ENCODE results near the gene NXPH4.

The NXPH4 gene

GRCh38 chr12:57173683-57174082, 42.9 kb upstream of the NXPH4 start:
- Histone ChIP-seq H3K27ac (ENCODE audit: low read depth, low read length) (no peak overlapping the region), H3K27me3 (ENCODE audit: control insufficient read depth in 5 of 5, insufficient read depth in 4 of 5, low read length in 5 of 5) (no peaks in the 10 kb centered on the region), H3K36me3 (ENCODE audit: control insufficient read depth in 5 of 5, insufficient read depth in 5 of 5, low read length in 5 of 5) (peaks cover 3 to 95% (median 89%) of the 10 kb centered on the region in 5 donors), H3K4me1 (ENCODE audit: control insufficient read depth in 5 of 5, insufficient read depth in 5 of 5, low read length in 5 of 5) (peaks cover 0 to 24% (median 10%) of the 10 kb centered on the region in 5 donors), H3K4me3 (ENCODE audit: low read depth in 1 of 5, low read length in 5 of 5) (no peak overlapping the region), H3K9me3 (ENCODE audit: control insufficient read depth in 5 of 5, low read length in 5 of 5) (no peaks in the 10 kb centered on the region), H3K9ac (ENCODE audit: low read length in 5 of 5) (no peak overlapping the region)

GRCh38 chr12:57175428-57176138, 41.0 kb upstream of the NXPH4 start:
- Histone ChIP-seq H3K9ac (ENCODE audit: low read length in 5 of 5) (no peak overlapping the region), H3K4me1 (ENCODE audit: control insufficient read depth in 5 of 5, insufficient read depth in 5 of 5, low read length in 5 of 5) (peaks cover 0 to 26% (median 18%) of the 10 kb centered on the region in 5 donors), H3K4me3 (ENCODE audit: low read depth in 1 of 5, low read length in 5 of 5) (no peak overlapping the region), H3K27me3 (ENCODE audit: control insufficient read depth in 5 of 5, insufficient read depth in 4 of 5, low read length in 5 of 5) (no peaks in the 10 kb centered on the region), H3K36me3 (ENCODE audit: control insufficient read depth in 5 of 5, insufficient read depth in 5 of 5, low read length in 5 of 5) (peaks cover 3 to 96% (median 90%) of the 10 kb centered on the region in 5 donors), H3K9me3 (ENCODE audit: control insufficient read depth in 5 of 5, low read length in 5 of 5) (no peaks in the 10 kb centered on the region), H3K27ac (ENCODE audit: low read depth, low read length) (no peak overlapping the region)

GRCh38 chr12:57176139-57176477, 40.5 kb upstream of the NXPH4 start:
- Histone ChIP-seq H3K27me3 (ENCODE audit: control insufficient read depth in 5 of 5, insufficient read depth in 4 of 5, low read length in 5 of 5) (no peaks in the 10 kb centered on the region), H3K9ac (ENCODE audit: low read length in 5 of 5) (no peak overlapping the region), H3K4me1 (ENCODE audit: control insufficient read depth in 5 of 5, insufficient read depth in 5 of 5, low read length in 5 of 5) (peaks cover 0 to 26% (median 20%) of the 10 kb centered on the region in 5 donors), H3K4me3 (ENCODE audit: low read depth in 1 of 5, low read length in 5 of 5) (no peak overlapping the region), H3K27ac (ENCODE audit: low read depth, low read length) (no peak overlapping the region), H3K36me3 (ENCODE audit: control insufficient read depth in 5 of 5, insufficient read depth in 5 of 5, low read length in 5 of 5) (peaks cover 3 to 96% (median 90%) of the 10 kb centered on the region in 5 donors), H3K9me3 (ENCODE audit: control insufficient read depth in 5 of 5, low read length in 5 of 5) (no peaks in the 10 kb centered on the region)

- Histone ChIP-seq H3K4me1 (ENCODE audit: control insufficient read depth in 5 of 5, insufficient read depth in 5 of 5, low read length in 5 of 5) (peaks cover 0 to 27% (median 17%) of the 10 kb centered on the region in 5 donors), H3K9ac (ENCODE audit: low read length in 5 of 5) (no peak overlapping the region), H3K27ac (ENCODE audit: low read depth, low read length) (no peak overlapping the region), H3K4me3 (ENCODE audit: low read depth in 1 of 5, low read length in 5 of 5) (no peak overlapping the region), H3K9me3 (ENCODE audit: control insufficient read depth in 5 of 5, low read length in 5 of 5) (no peaks in the 10 kb centered on the region), H3K36me3 (ENCODE audit: control insufficient read depth in 5 of 5, insufficient read depth in 5 of 5, low read length in 5 of 5) (peaks cover 3 to 95% (median 89%) of the 10 kb centered on the region in 5 donors), H3K27me3 (ENCODE audit: control insufficient read depth in 5 of 5, insufficient read depth in 4 of 5, low read length in 5 of 5) (no peaks in the 10 kb centered on the region)
These were observed 39.7 kb upstream of the NXPH4 start for GRCh38 chr12:57176846-57177245.

- H3K27me3 ChIP-seq (ENCODE audit: control insufficient read depth in 5 of 5, insufficient read depth in 4 of 5, low read length in 5 of 5): no peaks in the 10 kb centered on the region
- H3K9me3 ChIP-seq (ENCODE audit: control insufficient read depth in 5 of 5, low read length in 5 of 5): no peaks in the 10 kb centered on the region
- H3K4me1 ChIP-seq (ENCODE audit: control insufficient read depth in 5 of 5, insufficient read depth in 5 of 5, low read length in 5 of 5): peaks cover 0 to 32% (median 17%) of the 10 kb centered on the region in 5 donors
- H3K27ac ChIP-seq (ENCODE audit: low read depth, low read length): no peak overlapping the region
- no peak overlapping the region for H3K9ac ChIP-seq (ENCODE audit: low read length in 5 of 5)
- no peak overlapping the region for H3K4me3 ChIP-seq (ENCODE audit: low read depth in 1 of 5, low read length in 5 of 5)
- peaks cover 3 to 97% (median 89%) of the 10 kb centered on the region in 5 donors for H3K36me3 ChIP-seq (ENCODE audit: control insufficient read depth in 5 of 5, insufficient read depth in 5 of 5, low read length in 5 of 5)
These were observed 39.2 kb upstream of the NXPH4 start for GRCh38 chr12:57177354-57177753.

GRCh38 chr12:57178213-57178612, 38.4 kb upstream of the NXPH4 start:
- no peak overlapping the region for H3K27ac ChIP-seq (ENCODE audit: low read depth, low read length)
- H3K4me1 ChIP-seq (ENCODE audit: control insufficient read depth in 5 of 5, insufficient read depth in 5 of 5, low read length in 5 of 5): peaks cover 0 to 33% (median 12%) of the 10 kb centered on the region in 5 donors
- no peak overlapping the region for H3K9ac ChIP-seq (ENCODE audit: low read length in 5 of 5)
- no peak overlapping the region for H3K4me3 ChIP-seq (ENCODE audit: low read depth in 1 of 5, low read length in 5 of 5)
- peaks cover 3 to 95% (median 85%) of the 10 kb centered on the region in 5 donors for H3K36me3 ChIP-seq (ENCODE audit: control insufficient read depth in 5 of 5, insufficient read depth in 5 of 5, low read length in 5 of 5)
- H3K9me3 ChIP-seq (ENCODE audit: control insufficient read depth in 5 of 5, low read length in 5 of 5): no peaks in the 10 kb centered on the region
- H3K27me3 ChIP-seq (ENCODE audit: control insufficient read depth in 5 of 5, insufficient read depth in 4 of 5, low read length in 5 of 5): no peaks in the 10 kb centered on the region

GRCh38 chr12:57179331-57180086, 37.1 kb upstream of the NXPH4 start:
- H3K27ac ChIP-seq (ENCODE audit: low read depth, low read length): no peak overlapping the region
- peaks cover 0 to 33% (median 12%) of the 10 kb centered on the region in 5 donors for H3K4me1 ChIP-seq (ENCODE audit: control insufficient read depth in 5 of 5, insufficient read depth in 5 of 5, low read length in 5 of 5)
- H3K9me3 ChIP-seq (ENCODE audit: control insufficient read depth in 5 of 5, low read length in 5 of 5): no peaks in the 10 kb centered on the region
- H3K4me3 ChIP-seq (ENCODE audit: low read depth in 1 of 5, low read length in 5 of 5): no peak overlapping the region
- peaks cover 3 to 95% (median 86%) of the 10 kb centered on the region in 5 donors for H3K36me3 ChIP-seq (ENCODE audit: control insufficient read depth in 5 of 5, insufficient read depth in 5 of 5, low read length in 5 of 5)
- no peaks in the 10 kb centered on the region for H3K27me3 ChIP-seq (ENCODE audit: control insufficient read depth in 5 of 5, insufficient read depth in 4 of 5, low read length in 5 of 5)
- H3K9ac ChIP-seq (ENCODE audit: low read length in 5 of 5): no peak overlapping the region

GRCh38 chr12:57180321-57180989, 36.1 kb upstream of the NXPH4 start:
- peaks cover 3 to 95% (median 87%) of the 10 kb centered on the region in 5 donors for H3K36me3 ChIP-seq (ENCODE audit: control insufficient read depth in 5 of 5, insufficient read depth in 5 of 5, low read length in 5 of 5)

GRCh38 chr12:57181072-57181471, 35.5 kb upstream of the NXPH4 start:
- no peak overlapping the region for H3K4me3 ChIP-seq (ENCODE audit: low read depth in 1 of 5, low read length in 5 of 5)

More at GRCh38 chr12:57180321-57180989, 36.1 kb upstream of the NXPH4 start:
- Histone ChIP-seq H3K4me3 (ENCODE audit: low read depth in 1 of 5, low read length in 5 of 5) (no peak overlapping the region), H3K9ac (ENCODE audit: low read length in 5 of 5) (peak overlapping the region in 1 of 5 donors; percentile 3), H3K4me1 (ENCODE audit: control insufficient read depth in 5 of 5, insufficient read depth in 5 of 5, low read length in 5 of 5) (peaks cover 0 to 29% (median 12%) of the 10 kb centered on the region in 5 donors), H3K27ac (ENCODE audit: low read depth, low read length) (no peak overlapping the region), H3K27me3 (ENCODE audit: control insufficient read depth in 5 of 5, insufficient read depth in 4 of 5, low read length in 5 of 5) (no peaks in the 10 kb centered on the region), H3K9me3 (ENCODE audit: control insufficient read depth in 5 of 5, low read length in 5 of 5) (no peaks in the 10 kb centered on the region)

More at GRCh38 chr12:57181072-57181471, 35.5 kb upstream of the NXPH4 start:
- H3K27ac ChIP-seq (ENCODE audit: low read depth, low read length): no peak overlapping the region
- peak overlapping the region in 1 of 5 donors; percentile 3 for H3K9ac ChIP-seq (ENCODE audit: low read length in 5 of 5)
- no peaks in the 10 kb centered on the region for H3K9me3 ChIP-seq (ENCODE audit: control insufficient read depth in 5 of 5, low read length in 5 of 5)
- H3K27me3 ChIP-seq (ENCODE audit: control insufficient read depth in 5 of 5, insufficient read depth in 4 of 5, low read length in 5 of 5): no peaks in the 10 kb centered on the region
- peaks cover 3 to 95% (median 87%) of the 10 kb centered on the region in 5 donors for H3K36me3 ChIP-seq (ENCODE audit: control insufficient read depth in 5 of 5, insufficient read depth in 5 of 5, low read length in 5 of 5)
- H3K4me1 ChIP-seq (ENCODE audit: control insufficient read depth in 5 of 5, insufficient read depth in 5 of 5, low read length in 5 of 5): peaks cover 0 to 27% (median 12%) of the 10 kb centered on the region in 5 donors
